GM12864 (cell line): ENCODE measurements around the gene CAV2.

ENCODE experiments used
- DNase-seq: peaks from one replicate; pipeline ENCODE4 v3.0.0-alpha.2; 2011; ENCODE audit warnings: low read depth
- H3K4me3 ChIP-seq: 2 replicates; pipeline ENCODE4 v1.5.1; 2011; ENCODE audit warnings: mild to moderate bottlenecking, low read depth, low read length, control low read depth
- CTCF ChIP-seq: IDR thresholded peaks from 2 replicates; pipeline ENCODE4 v1.5.1; 2011; ENCODE audit warnings: low read depth, mild to moderate bottlenecking, moderate library complexity, low read length, control low read depth, inconsistent platforms; ENCODE audit errors: missing control alignments

Gene CAV2

GRCh38 chr7:116502201-116503096, 2.9 kb downstream of the CAV2 start:
- no peak for TF ChIP-seq CTCF
- H3K4me3 ChIP-seq = no peak overlapping the region
- no peak for DNase-seq

DNA sequence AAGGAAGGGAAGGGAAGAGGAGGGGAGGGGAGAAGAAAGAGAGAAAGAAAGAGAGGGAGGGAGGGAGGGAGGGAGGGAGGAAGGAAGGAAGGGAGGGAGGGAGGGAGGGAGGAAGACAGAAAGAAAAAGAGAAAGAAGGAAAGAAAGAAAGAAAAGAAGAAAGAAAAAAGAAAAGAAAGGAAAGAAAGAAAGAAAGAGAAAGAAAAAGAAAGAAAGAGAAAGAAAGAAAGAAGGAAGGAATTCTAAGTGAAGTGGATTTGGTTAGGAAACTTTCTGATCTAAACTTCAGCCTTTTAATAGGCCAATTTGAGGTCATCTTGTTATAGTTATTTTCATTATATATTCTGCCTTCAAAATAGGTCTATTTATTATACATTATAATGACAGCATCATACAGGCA, 4.3 kb downstream of the CAV2 start:
- DNase-seq = no peak
- H3K4me3 ChIP-seq = no peak overlapping the region
- TF ChIP-seq CTCF = no peak

DNA sequence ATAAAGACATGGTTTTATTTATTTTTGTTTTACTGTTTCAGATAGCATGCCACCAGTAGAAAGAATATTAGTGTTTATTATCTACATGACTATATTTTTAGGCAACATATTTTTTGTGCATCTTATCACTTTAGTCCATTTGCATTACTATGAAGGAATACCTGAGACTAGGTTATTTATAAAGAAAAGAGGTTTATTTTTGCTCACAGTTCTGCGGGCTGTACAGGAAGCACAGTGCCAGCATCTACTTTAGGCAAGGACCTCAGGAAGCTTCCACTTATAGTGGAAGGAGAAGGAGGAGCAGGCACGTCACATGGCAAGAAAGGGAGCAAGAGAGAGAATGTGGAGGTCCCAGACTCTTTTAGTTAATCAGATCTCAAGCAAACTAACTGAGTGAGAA, 5.7 kb downstream of the CAV2 start:
- H3K4me3 ChIP-seq = no peak overlapping the region
- no peak for TF ChIP-seq CTCF
- DNase-seq = no peak

DNA sequence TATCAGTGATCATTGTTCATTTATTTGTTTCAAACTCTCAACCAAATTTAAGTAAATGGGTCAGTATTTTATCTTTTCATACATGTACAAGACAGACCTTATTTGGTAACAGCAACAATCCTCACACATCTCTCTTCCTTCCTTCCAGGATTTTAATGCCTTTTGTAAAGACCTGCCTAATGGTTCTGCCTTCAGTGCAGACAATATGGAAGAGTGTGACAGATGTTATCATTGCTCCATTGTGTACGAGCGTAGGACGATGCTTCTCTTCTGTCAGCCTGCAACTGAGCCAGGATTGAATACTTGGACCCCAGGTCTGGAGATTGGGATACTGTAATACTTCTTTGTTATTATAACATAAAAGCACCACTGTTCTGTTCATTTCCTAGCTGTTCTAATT, 6.3 kb downstream of the CAV2 start:
- no peak for TF ChIP-seq CTCF
- H3K4me3 ChIP-seq = no peak overlapping the region
- DNase-seq = no peak

GRCh38 chr7:116509982-116510579, 10.5 kb downstream of the CAV2 start:
- TF ChIP-seq CTCF = no peak
- H3K4me3 ChIP-seq = no peak overlapping the region
- DNase-seq = no peak

GRCh38 chr7:116510795-116511194, 11.3 kb downstream of the CAV2 start:
- no peak for TF ChIP-seq CTCF
- DNase-seq = no peak
- no peak overlapping the region for H3K4me3 ChIP-seq
